Measurements from ENCODE around the gene KIAA0232. TPM values are rescaled to one million over a fixed set of nuclear protein-coding genes. Genes with fewer than 3 reads are reported as not detected.

KIAA0232 gene
- polyA plus RNA-seq, 1 donor from 2014 or later = 57.6 TPM

- Histone ChIP-seq H3F3A (ENCODE audit: insufficient read depth, low read length, poor library complexity, severe bottlenecking) (no peaks in the 10 kb centered on the region), H3K9ac (ENCODE audit: low read length) (no peak overlapping the region), H3K4me2 (ENCODE audit: low read length) (no peak overlapping the region), H3K79me2 (replicated peaks; ENCODE audit: insufficient read depth, low read length) (no peaks in the 10 kb centered on the region), H3K27me3 (ENCODE audit: insufficient read depth, low read depth, low read length) (no peaks in the 10 kb centered on the region), H3K27ac (ENCODE audit: low read length) (no peak overlapping the region), H2AFZ (ENCODE audit: low read depth, low read length) (no peak overlapping the region), H3K36me3 (ENCODE audit: insufficient read depth, low read length) (no peaks in the 10 kb centered on the region), H3K9me3 (ENCODE audit: low read length) (no peaks in the 10 kb centered on the region), H4K20me1 (ENCODE audit: insufficient read depth) (no peaks in the 10 kb centered on the region), H3K4me3 (ENCODE audit: low read length) (no peak overlapping the region), H3K9me2 (ENCODE audit: insufficient read depth, low read length) (no peaks in the 10 kb centered on the region)
- TF ChIP-seq MXI1 (conservative IDR thresholded peaks at IDR 0.05; ENCODE audit: poor library complexity, severe bottlenecking) (no peak), TAF1 (IDR thresholded peaks at IDR 0.05; ENCODE audit: low read depth) (no peak), EP300 (conservative IDR thresholded peaks at IDR 0.05; ENCODE audit: poor library complexity, severe bottlenecking) (no peak), RAD21 (conservative IDR thresholded peaks at IDR 0.05) (no peak), CTCF (IDR thresholded peaks at IDR 0.05; ENCODE audit: poor library complexity, severe bottlenecking) (no peak), SMC3 (conservative IDR thresholded peaks at IDR 0.05; ENCODE audit: poor library complexity) (no peak), REST (IDR thresholded peaks at IDR 0.05; ENCODE audit: borderline replicate concordance) (no peak), POLR2AphosphoS5 (IDR thresholded peaks at IDR 0.05) (no peak), EZH2 (IDR thresholded peaks at IDR 0.05; ENCODE audit: borderline replicate concordance, insufficient read depth, low read length, poor library complexity, severe bottlenecking) (no peak)
These were observed 42.6 kb upstream of the KIAA0232 start for GRCh38 chr4:6739920-6740319.

- Histone ChIP-seq H4K20me1 (ENCODE audit: insufficient read depth) (no peaks in the 10 kb centered on the region), H3K36me3 (ENCODE audit: insufficient read depth, low read length) (no peaks in the 10 kb centered on the region), H3K27me3 (ENCODE audit: insufficient read depth, low read depth, low read length) (no peaks in the 10 kb centered on the region), H3K9me2 (ENCODE audit: insufficient read depth, low read length) (no peaks in the 10 kb centered on the region), H3K9me3 (ENCODE audit: low read length) (no peaks in the 10 kb centered on the region), H3K9ac (ENCODE audit: low read length) (no peak overlapping the region), H3K4me3 (ENCODE audit: low read length) (no peak overlapping the region), H3K27ac (ENCODE audit: low read length) (no peak overlapping the region), H3K79me2 (replicated peaks; ENCODE audit: insufficient read depth, low read length) (no peaks in the 10 kb centered on the region), H2AFZ (ENCODE audit: low read depth, low read length) (no peak overlapping the region), H3F3A (ENCODE audit: insufficient read depth, low read length, poor library complexity, severe bottlenecking) (no peaks in the 10 kb centered on the region), H3K4me2 (ENCODE audit: low read length) (no peak overlapping the region)
- no peak for TF ChIP-seq REST (IDR thresholded peaks at IDR 0.05; ENCODE audit: borderline replicate concordance)
- no peak for TF ChIP-seq SMC3 (conservative IDR thresholded peaks at IDR 0.05; ENCODE audit: poor library complexity)
- TF ChIP-seq MXI1 (conservative IDR thresholded peaks at IDR 0.05; ENCODE audit: poor library complexity, severe bottlenecking) = no peak
- no peak for TF ChIP-seq EP300 (conservative IDR thresholded peaks at IDR 0.05; ENCODE audit: poor library complexity, severe bottlenecking)
- TF ChIP-seq CTCF (IDR thresholded peaks at IDR 0.05; ENCODE audit: poor library complexity, severe bottlenecking) = no peak
- no peak for TF ChIP-seq RAD21 (conservative IDR thresholded peaks at IDR 0.05)
- TF ChIP-seq POLR2AphosphoS5 (IDR thresholded peaks at IDR 0.05) = no peak
- TF ChIP-seq TAF1 (IDR thresholded peaks at IDR 0.05; ENCODE audit: low read depth) = no peak
- TF ChIP-seq EZH2 (IDR thresholded peaks at IDR 0.05; ENCODE audit: borderline replicate concordance, insufficient read depth, low read length, poor library complexity, severe bottlenecking) = no peak
These were observed 42.2 kb upstream of the KIAA0232 start for GRCh38 chr4:6740347-6740746.

Data from neural cell (in vitro differentiated cells).